Right lobe of liver (tissue), 4 donors: ENCODE data around the gene GPX8.

Experiments used
- CTCF ChIP-seq, 4 donors: fragments of 200-600 bp in 3 of 4; fragments of 450-650 bp in 1 of 4; IDR thresholded peaks; one replicate each; pipeline versions ENCODE4 v1.5.1 to v1.8.0; 2016 to 2022; ENCODE audit warnings: antibody characterized with exemption in 4 of 4, mild to moderate bottlenecking in 2 of 4
- POLR2A ChIP-seq: fragments of 450-650 bp; IDR thresholded peaks from one replicate; pipeline ENCODE4 v1.6.1; 2017; ENCODE audit warnings: antibody characterized with exemption, mild to moderate bottlenecking
- donor health status: DM: no; HTN: no; CAD: no.
- donor health status: DM: no; HTN: no; CAD: no.
- donor health status: DM: no; HTN: yes; CAD: no.

GRCh38 chr5:55211184-55211874, 51.4 kb downstream of the GPX8 start:
- no peak for TF ChIP-seq POLR2A
- TF ChIP-seq CTCF (IDR thresholded peaks at IDR 0.05): no peak
